WERI-Rb-1 (cell line): ENCODE results near the gene S100A9.

Experiments used
- DNase-seq: peaks from one replicate; pipeline ENCODE4 v3.0.0-alpha.2; 2020
- H3K27ac ChIP-seq: fragments of 250-450 bp; sonication (Bioruptor Pico); 2 replicates; pipeline ENCODE4 v1.5.1; 2020; ENCODE audit warnings: mild to moderate bottlenecking, moderate library complexity
- H3K27me3 ChIP-seq: fragments of 250-450 bp; sonication (Bioruptor Pico); 2 replicates; pipeline ENCODE4 v1.5.1; 2021; ENCODE audit warnings: mild to moderate bottlenecking, low read depth, moderate library complexity; ENCODE audit not compliant: insufficient read depth, severe bottlenecking
- H3K36me3 ChIP-seq: fragments of 250-450 bp; sonication (Bioruptor Pico); 2 replicates; pipeline ENCODE4 v1.5.1; 2020; ENCODE audit warnings: mild to moderate bottlenecking, moderate library complexity
- H3K4me3 ChIP-seq: 2 replicates; pipeline ENCODE4 v1.5.1; 2011; ENCODE audit warnings: low read depth, mild to moderate bottlenecking, control low read depth, low read length
- H3K9me3 ChIP-seq: fragments of 250-450 bp; sonication (Bioruptor Pico); 2 replicates; pipeline ENCODE4 v1.5.1; 2021; ENCODE audit warnings: mild to moderate bottlenecking, moderate library complexity; ENCODE audit not compliant: severe bottlenecking
- TF ChIP-seq, protein P1 (sequence below): IDR thresholded peaks from 2 replicates; pipeline ENCODE4 v1.5.1; 2011; ENCODE audit warnings: low read depth, mild to moderate bottlenecking, control low read depth, inconsistent platforms, low read length

The S100A9 gene

GRCh38 chr1:153353226-153353947 lies 4.3 kb upstream of the S100A9 start:
- DNase-seq, result peak; percentile 87
- H3K27me3 ChIP-seq, result peaks cover 80% of the 10 kb centered on the region
- H3K4me3 ChIP-seq, result no peak overlapping the region
- no peaks in the 10 kb centered on the region for H3K36me3 ChIP-seq
- no peak overlapping the region for H3K27ac ChIP-seq
- no peaks in the 10 kb centered on the region for H3K9me3 ChIP-seq
- TF ChIP-seq, protein P1, sequence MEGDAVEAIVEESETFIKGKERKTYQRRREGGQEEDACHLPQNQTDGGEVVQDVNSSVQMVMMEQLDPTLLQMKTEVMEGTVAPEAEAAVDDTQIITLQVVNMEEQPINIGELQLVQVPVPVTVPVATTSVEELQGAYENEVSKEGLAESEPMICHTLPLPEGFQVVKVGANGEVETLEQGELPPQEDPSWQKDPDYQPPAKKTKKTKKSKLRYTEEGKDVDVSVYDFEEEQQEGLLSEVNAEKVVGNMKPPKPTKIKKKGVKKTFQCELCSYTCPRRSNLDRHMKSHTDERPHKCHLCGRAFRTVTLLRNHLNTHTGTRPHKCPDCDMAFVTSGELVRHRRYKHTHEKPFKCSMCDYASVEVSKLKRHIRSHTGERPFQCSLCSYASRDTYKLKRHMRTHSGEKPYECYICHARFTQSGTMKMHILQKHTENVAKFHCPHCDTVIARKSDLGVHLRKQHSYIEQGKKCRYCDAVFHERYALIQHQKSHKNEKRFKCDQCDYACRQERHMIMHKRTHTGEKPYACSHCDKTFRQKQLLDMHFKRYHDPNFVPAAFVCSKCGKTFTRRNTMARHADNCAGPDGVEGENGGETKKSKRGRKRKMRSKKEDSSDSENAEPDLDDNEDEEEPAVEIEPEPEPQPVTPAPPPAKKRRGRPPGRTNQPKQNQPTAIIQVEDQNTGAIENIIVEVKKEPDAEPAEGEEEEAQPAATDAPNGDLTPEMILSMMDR, result peak; percentile 98

- TF ChIP-seq, protein P1, result peak; percentile 58
- Histone ChIP-seq H3K4me3 (no peak overlapping the region), H3K27ac (no peak overlapping the region), H3K9me3 (no peaks in the 10 kb centered on the region), H3K27me3 (peaks cover 82% of the 10 kb centered on the region), H3K36me3 (no peaks in the 10 kb centered on the region)
- DNase-seq, result peak; percentile 7
These were observed 3.0 kb upstream of the S100A9 start for GRCh38 chr1:153354515-153355193.

GRCh38 chr1:153355445-153356071 lies 2.1 kb upstream of the S100A9 start:
- TF ChIP-seq, protein P1, result peak; percentile 100
- Histone ChIP-seq H3K27me3 (peaks cover 86% of the 10 kb centered on the region), H3K36me3 (no peaks in the 10 kb centered on the region), H3K27ac (no peak overlapping the region), H3K4me3 (no peak overlapping the region), H3K9me3 (no peaks in the 10 kb centered on the region)
- peak; percentile 92 for DNase-seq

DNA sequence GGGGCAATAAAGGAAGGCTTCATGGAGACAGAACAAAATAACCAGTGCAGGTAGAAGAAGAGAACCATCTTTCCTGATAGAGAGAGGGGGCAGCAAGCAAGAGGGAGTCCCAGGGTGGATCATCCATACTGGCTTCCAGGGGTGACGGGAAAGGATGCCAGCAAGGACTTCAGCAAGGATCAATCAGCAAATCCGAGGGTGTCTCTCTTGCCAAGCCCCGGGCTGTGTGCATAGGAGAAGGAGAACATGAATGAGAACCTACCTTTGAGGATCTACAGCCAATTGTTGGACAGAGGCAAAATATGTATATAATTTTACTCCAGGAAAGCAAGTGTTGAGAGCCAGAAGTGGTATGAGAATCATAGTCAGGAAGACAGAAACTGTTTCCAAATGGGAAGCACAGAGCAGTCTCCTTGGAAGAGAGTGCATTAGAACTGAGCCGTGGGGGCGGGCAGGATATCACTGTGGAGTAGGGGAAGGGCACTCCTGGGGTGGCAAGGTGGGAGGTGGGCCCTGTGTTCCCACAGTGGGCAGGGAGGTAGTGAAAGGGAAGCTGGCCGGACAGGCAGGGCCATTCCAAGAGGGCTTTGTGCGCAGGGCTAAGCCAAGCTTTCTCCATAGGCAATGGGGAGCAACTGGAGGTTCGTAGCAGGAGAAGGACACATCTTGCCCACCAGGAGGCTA lies 1.1 kb upstream of the S100A9 start:
- peak; percentile 13 for DNase-seq
- H3K9me3 ChIP-seq, result peaks cover 3% of the 10 kb centered on the region
- no peak overlapping the region for H3K4me3 ChIP-seq
- H3K27ac ChIP-seq, result no peak overlapping the region
- H3K36me3 ChIP-seq, result no peaks in the 10 kb centered on the region
- TF ChIP-seq, protein P1, result no peak
- H3K27me3 ChIP-seq, result peaks cover 86% of the 10 kb centered on the region

DNA sequence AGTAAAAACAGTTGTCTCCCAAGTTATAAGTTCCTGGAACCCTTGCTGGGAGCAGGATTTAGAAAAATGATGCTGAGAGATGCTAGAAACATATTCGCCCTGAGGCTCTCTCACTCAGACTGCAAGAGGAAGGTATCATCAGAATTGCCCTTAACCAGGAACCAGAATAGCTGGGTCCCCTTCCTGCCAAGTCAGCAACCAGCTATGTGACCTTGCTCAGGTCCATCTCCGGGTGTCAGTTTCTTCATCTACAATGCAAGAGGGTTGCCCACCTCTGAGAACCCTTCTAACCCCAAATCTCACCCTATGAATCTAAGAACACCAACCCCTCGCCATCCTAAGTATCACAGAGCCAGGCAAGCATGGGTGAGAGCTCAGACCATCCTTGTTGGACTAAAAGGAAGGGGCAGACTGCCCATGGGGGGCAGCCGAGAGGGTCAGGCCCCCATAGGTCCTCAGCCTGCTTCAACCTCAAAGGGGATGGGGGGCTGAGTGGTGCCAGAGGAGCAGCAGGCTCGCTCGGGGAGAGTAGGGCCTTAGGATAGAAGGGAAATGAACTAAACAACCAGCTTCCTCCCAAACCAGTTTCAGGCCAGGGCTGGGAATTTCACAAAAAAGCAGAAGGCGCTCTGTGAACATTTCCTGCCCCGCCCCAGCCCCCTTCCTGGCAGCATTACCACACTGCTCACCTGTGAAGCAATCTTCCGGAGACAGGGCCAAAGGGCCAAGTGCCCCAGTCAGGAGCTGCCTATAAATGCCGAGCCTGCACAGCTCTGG lies 390 bp upstream of the S100A9 start:
- H3K36me3 ChIP-seq, result no peaks in the 10 kb centered on the region
- peaks cover 86% of the 10 kb centered on the region for H3K27me3 ChIP-seq
- TF ChIP-seq, protein P1, result no peak
- H3K27ac ChIP-seq, result no peak overlapping the region
- H3K9me3 ChIP-seq, result peaks cover 3% of the 10 kb centered on the region
- no peak overlapping the region for H3K4me3 ChIP-seq
- DNase-seq, result peak; percentile 11
